AG04449 (cell line): ENCODE results near the gene MAP2K6.

Source experiments
- CTCF ChIA-PET: fragments of 350-600 bp; formaldehyde crosslinking; extraction: SDS; loops from one replicate; lab custom pipeline; 2021; ENCODE audit warnings: antibody characterized with exemption; lab: Yijun Ruan, JAX
- POLR2A ChIA-PET: fragments of 400-600, 350-600 bp; formaldehyde crosslinking; extraction: SDS; loops from one replicate; lab custom pipeline; 2020; ENCODE audit warnings: antibody characterized with exemption, inconsistent platforms; lab: Yijun Ruan, JAX
- DNase-seq: peaks from one replicate; pipeline ENCODE4 v3.0.0-alpha.2; 2010; ENCODE audit warnings: low read depth, low spot score
- H3K4me3 ChIP-seq: 2 replicates; pipeline ENCODE4 v1.5.1; 2011; ENCODE audit warnings: low read depth, mild to moderate bottlenecking, control low read depth, low read length
- CTCF ChIP-seq: IDR thresholded peaks from one replicate; pipeline ENCODE4 v1.5.1; 2011; ENCODE audit warnings: mild to moderate bottlenecking, moderate library complexity, low read length, control low read depth, inconsistent platforms; ENCODE audit not compliant: insufficient read depth; ENCODE audit errors: missing control alignments

The MAP2K6 gene

GRCh38 chr17:69418535-69418934 lies 4.0 kb downstream of the MAP2K6 start:
- TF ChIP-seq CTCF: no peak
- CTCF ChIA-PET: no interaction called here
- POLR2A ChIA-PET: no interaction called here
- no peak for DNase-seq
- no peak overlapping the region for H3K4me3 ChIP-seq

- CTCF ChIA-PET: no interaction called here
- POLR2A ChIA-PET: no interaction called here
- no peak for DNase-seq
- no peak for TF ChIP-seq CTCF
- no peak overlapping the region for H3K4me3 ChIP-seq
Observed at GRCh38 chr17:69423450-69423849, 9.0 kb downstream of the MAP2K6 start.

GRCh38 chr17:69424287-69425041 lies 10.0 kb downstream of the MAP2K6 start:
- TF ChIP-seq CTCF: no peak
- no peak overlapping the region for H3K4me3 ChIP-seq
- POLR2A ChIA-PET: no interaction called here
- CTCF ChIA-PET: no interaction called here
- no peak for DNase-seq

GRCh38 chr17:69425978-69426377 lies 11.5 kb downstream of the MAP2K6 start:
- no peak for TF ChIP-seq CTCF
- no peak for DNase-seq
- ChIA-PET CTCF (interaction anchor here (0.9 kb wide), 1 partner anchor 31 kb away, joined by 3 read pairs; no protein-coding TSS in a partner anchor), POLR2A (no interaction called here)
- H3K4me3 ChIP-seq: no peak overlapping the region

GRCh38 chr17:69427486-69428197 lies 13.1 kb downstream of the MAP2K6 start:
- ChIA-PET CTCF (no interaction called here), POLR2A (no interaction called here)
- DNase-seq: no peak
- TF ChIP-seq CTCF: no peak
- no peak overlapping the region for H3K4me3 ChIP-seq

- CTCF ChIA-PET: no interaction called here
- H3K4me3 ChIP-seq: no peak overlapping the region
- no peak for DNase-seq
- no peak for TF ChIP-seq CTCF
- POLR2A ChIA-PET: no interaction called here
Observed at GRCh38 chr17:69428252-69428980, 13.9 kb downstream of the MAP2K6 start.
